GM18505 (cell line): Measurements from ENCODE around the gene ACTRT3.
A peak's percentile ranks its signal among the peaks of the same experiment; 100 is the strongest.

Experiments used
- ATAC-seq: cut with Tn5 transposase; IDR thresholded peaks from one replicate; pipeline ENCODE4 v1.9.1; 2021; ENCODE audit not compliant: unreplicated experiment
- POLR2A ChIP-seq: IDR thresholded peaks from 4 replicates; pipeline ENCODE4 v1.6.1; 2011; ENCODE audit warnings: borderline replicate concordance; ENCODE audit not compliant: insufficient read depth, insufficient read length; ENCODE audit errors: extremely low read depth

The ACTRT3 gene

DNA sequence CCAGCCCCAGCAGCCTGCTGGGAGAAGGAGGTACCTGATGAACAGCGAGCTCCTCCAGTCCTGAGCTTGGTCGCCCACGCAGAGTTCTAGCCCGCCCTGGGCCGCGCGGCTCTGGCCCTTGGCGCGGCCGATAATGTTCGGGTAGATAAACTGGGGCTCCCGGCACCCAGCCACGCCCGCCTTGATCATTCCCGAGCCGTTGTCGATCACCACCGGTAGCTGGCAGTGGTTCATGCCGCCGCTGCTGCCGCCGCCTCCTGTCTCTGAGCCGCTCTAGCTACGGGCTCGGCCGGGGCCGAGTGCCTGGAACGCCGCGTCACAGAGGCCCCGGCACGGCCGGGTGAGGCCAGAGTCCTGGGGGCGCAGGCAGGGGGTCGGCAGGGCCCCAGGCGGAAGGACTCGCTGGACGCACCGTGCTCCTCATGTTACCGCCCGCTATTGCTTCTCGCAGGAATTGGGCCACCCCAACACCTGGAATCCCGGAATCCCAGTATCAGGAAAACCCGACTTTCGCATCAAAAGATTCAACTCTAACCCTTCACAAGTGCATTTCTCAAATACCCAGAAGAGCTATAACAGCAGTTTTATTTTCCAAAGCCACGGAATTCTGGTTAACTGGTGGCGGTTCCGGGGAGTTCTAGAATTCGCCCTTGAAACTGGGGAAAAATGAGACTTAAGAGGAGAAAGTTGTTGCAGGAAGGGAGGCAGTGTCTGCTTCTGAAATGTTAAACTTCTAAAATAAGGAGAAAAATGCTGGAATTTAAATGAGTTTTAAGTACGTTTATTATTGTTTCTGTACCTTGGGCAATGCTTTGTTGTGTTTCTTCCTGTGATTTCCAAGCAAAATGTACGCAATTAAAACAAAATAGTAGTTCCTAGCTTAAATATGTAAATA is at the start of gene ACTRT3:
ACTRT3 (minus strand) TSS at position 275 of the 895 bp plus-strand sequence; CDS start at position 234, 41 bp downstream.
- TF ChIP-seq POLR2A, result peak; percentile 63

DNA sequence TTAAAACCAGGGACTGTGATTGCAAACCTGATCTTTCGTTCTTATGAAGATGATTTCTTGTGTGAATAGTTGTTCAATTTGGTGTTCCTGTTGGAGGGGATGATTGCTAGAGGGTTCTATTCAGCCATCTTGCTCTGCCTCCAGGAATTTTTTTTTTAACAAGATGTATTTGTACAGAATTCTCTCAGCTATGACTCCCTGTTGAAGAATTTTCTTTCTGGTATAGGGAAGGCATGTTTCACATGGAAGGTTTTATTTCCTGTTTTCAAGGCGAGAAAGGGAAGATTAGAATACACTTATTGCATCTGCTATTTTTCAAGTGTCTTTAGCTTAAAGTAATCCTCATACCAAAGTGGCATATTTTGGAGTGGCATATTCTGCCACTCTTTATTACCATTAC is 49.0 kb upstream of the ACTRT3 start:
- TF ChIP-seq POLR2A, result no peak
- ATAC-seq, result no peak

More for the DNA sequence above, at the start of gene ACTRT3:
- ATAC-seq, result peak; percentile 30

DNA sequence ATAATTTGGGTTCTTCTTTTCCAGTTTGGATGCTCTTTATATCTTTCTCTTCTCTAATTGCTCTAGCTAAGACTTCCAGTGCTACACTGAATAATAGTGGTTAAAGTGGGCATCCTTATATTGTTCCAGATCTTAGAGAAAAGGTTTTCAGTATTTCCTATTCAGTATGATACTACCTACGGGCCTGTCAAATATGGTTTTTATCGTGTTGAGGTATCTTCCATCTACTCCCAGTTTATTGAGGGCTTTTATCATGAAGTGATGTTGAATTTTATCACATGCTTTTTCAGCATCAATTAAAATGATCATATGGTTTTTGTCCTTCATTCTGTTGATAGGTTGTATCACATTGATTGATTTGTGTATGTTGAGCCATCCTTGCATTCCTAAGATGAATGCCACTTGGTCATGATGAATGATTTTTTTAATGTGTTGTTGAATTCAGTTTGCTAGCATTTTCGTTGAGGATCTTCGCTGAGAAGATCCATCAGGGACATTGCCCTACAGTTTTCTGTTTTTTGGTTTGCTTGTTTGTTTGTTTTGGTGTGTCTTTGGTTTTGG is 46.3 kb upstream of the ACTRT3 start:
- no peak for TF ChIP-seq POLR2A
- no peak for ATAC-seq

DNA sequence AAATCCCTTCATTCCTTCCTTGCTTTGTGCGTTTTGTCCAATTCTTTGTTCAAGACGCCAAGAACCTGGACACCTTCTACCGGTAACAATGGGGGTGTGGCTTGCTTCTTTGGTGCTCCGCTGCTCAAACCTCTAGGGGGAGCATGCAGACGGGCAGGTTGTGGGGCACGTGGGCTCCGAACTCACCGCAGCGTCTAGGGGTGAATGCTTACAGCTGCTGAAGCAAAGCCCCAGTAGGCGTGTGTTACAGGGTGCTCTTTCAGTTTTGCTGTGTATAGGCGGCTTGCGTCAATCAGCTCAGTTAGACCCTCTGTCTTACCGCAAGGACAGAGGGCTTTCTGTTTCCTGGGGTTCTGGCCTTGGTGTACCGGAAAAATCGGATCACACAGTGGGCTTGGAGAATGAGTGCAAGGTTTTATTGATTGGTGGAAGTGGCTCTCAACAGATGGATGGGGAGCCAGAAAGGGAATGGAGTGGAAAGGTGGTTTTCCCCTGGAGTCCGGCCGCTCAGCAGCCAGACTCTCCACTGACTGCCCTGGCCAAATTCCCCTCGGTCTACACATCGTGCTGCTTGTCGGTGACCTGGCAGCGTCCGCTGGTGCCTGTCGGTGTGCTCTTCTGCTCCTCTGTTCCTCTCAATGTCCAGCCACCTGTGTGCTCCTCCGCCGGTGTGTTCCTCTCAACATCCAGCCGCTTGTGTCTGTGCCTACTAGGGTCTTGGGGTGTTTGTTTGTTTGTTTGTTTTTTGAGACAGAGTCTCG is 44.6 kb upstream of the ACTRT3 start:
- TF ChIP-seq POLR2A, result no peak
- peak; percentile 88 for ATAC-seq

DNA sequence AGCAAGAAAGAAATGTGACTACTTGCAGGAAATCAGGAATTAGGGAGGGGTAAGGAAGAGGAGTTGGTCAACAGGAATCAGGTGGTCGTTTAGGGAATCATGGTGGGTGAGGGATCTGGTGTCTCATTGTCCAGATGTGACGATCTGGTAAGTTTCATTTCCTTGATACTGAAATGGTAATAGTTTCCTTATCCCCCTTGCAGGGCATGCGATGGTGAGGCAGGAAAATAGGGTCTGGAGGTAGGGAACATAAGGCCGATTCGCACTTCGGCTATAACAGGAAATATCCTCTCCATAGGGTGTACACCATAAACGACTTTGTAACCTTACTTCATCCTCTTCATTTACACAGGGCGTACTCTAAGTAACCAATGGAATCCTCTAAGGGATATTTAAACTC is 43.9 kb upstream of the ACTRT3 start:
- ATAC-seq, result no peak
- TF ChIP-seq POLR2A, result no peak

DNA sequence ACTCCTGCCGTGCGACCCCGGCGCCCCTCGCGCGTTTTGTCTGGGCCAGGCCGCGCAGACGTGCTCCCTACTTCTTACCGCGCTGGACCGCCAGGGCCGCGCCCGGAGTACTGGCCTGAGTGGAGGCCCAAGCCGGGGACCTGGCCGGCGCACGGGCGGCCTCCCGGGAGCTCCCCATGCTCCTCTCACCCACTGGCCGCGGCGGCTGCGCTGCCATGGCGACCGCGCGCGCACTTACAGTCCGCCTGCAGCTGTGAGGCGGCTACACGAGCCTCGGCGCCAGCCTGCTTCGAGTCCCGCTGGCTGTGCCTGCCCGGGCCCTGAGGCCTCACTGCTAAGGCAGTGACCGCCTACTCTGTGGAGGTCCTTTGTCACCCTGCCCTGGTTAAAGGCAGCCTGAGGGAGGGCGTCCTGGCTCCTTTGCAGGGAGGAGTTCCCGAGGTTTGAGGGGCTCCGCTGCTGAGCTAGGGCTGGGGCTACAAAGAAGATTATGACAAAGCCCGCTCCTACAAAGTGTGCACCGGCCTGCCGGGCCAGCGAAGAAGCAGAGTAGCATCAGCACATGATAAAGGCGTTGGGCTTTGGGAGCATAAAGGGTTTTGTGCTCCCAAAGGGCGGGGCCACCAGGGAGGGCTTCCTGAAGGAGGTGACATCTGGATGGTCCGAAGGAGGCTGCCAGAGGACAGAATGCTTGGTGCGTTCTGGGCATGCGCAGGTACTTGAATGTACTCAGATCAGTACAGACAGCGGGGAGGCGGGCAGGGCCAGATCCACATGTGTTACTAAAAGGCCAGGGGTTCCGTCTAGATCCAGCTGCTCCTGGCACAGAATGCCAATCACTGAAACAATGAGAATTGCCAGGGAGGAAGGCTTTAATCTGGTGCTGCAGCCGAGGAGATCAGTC is 43.2 kb upstream of the ACTRT3 start, which contains the start of the genes LRRC34 and LRRIQ4:
LRRC34 (minus strand) TSS at position 573 of the 904 bp plus-strand sequence; CDS start at position 217, 356 bp downstream.
LRRIQ4 (plus strand) TSS at position 539 of the 904 bp plus-strand sequence. CDS start 9,052 bp downstream, outside the sequence.
- peak; percentile 41 for TF ChIP-seq POLR2A
- peak; percentile 61 for ATAC-seq

DNA sequence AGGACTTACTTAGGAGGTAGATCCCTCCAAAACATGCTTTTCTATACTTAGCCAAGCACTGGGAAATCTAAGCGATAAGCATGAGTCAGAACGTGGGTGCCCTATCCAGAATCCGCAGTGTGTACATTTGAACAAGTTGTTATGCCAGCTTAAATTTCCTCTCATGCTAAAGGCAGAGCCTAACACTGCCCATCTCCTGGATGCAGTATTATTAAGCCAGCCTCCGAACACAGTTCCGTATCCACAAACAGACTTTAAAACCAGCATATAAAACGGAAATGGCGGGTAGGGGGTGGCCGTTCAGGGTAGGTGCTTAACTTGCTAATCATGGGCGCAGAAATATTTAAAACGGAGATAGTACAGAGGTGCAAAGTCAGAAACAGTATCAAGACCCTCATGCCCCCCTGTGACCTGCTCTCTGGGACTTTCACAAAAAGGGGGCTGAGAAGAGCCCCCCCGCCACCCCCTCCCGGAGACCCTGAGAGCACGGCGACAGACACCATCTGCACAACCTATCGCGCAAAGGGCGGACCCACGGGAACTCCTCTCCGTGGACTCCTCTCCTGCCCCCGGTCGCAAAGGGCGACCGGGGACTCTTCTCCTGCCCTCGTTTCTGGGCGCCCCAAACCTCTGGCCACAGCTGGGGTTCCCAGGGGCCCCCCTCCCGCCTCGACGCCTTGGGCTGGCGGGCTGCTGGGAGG is 42.4 kb upstream of the ACTRT3 start:
- peak; percentile 10 for ATAC-seq
- TF ChIP-seq POLR2A, result no peak

DNA sequence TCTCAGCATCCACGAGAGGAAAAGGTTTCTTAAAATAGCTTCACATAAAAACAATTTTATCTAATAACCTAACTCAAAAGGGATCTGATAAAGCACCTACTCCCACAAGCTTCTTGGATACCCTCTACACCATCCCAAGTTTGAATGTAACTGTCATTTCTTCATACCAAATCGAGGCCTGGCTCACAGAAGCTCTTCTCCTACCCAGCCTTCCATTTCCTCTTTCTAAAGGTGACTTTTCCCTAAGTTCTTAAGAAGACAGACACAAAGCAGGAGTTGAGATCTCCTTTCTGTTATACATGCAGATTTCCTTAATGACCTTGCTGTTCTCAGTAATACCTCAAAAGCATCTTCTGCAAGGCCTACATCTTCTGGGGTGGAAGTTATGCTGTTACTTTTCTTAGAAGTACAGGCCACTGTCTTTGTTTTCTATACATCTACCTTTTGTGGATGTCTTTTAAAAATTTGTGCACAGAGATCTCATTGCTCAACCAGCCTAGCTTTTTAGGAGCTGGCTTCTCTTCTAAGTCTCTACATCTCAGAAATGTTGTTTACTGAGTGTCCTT is 40.0 kb upstream of the ACTRT3 start:
- TF ChIP-seq POLR2A, result no peak
- no peak for ATAC-seq

DNA sequence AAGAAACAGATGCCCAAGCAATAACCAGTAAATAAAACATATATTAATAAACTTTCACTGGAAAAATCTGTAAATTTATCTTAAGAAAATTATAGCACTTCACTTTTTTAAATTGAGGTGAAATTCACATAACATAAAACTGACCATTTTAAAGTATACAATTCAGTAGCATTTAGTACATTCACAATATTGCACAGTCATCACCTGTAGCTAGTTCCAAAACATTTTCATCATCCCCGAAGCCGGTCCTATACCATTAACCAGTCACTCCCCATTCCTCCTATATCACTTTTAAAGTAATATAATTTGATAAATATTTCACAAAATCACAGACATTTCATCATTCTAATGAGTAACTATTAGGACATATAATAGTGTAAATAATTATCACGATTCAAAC is 35.3 kb upstream of the ACTRT3 start:
- ATAC-seq, result no peak
- TF ChIP-seq POLR2A, result no peak

DNA sequence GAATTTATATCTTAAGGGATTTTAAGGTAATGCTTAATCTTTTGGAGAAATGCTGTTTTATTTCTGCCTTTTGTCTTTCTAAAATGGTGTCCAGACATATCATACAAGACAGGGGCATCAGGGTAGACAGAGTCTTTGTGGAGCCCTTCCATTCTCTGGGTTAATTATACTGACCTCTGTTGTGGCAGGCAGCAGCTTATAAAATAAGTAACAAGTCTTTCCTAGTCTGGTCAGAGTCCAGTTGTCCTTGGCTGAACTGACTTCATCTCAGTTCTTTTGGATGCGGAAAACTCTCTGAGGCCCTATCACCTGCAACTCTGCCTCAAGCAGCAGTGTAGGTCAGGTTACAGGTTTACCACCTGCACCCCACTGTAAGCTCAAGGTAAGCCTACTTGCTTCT is 23.0 kb upstream of the ACTRT3 start:
- TF ChIP-seq POLR2A, result no peak
- ATAC-seq, result no peak

DNA sequence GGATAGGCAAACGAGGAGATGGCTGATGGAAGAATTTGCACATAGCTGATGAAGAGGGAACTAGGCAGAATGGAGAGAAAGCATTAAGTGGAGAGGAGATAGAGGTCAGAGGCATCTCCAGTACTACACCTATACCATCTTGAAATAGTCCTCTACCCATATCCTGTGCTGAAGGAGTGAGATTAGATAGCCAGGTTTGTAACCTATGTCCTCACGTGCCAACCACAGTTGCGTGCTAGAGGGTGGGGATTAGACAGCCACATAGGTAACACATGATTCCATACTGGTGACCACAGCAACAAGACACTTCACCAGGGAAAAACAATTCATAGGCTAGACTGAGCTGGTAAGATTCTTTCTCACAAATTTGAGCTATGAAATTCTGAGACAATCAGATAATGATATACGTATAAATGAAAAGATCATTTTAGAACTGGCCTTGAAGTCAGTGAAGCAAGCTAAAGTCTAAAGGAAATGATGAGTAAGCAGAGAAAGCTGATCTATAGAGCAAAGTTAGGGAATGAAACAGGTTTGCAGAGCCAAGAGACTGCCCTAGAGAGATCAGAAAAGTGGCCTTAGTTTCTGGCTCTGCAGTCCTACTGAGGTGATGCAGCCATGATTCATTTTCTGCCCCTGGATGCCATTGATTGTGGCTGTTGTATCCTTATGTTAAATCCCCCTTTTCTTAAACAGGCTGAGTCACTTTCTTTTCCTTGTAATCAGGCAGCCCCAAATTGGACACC is 21.5 kb upstream of the ACTRT3 start:
- TF ChIP-seq POLR2A, result no peak
- no peak for ATAC-seq
